GM18502 (cell line): ENCODE measurements around the gene CHST13.

Source experiments
- ATAC-seq: cut with Tn5 transposase; IDR thresholded peaks from one replicate; pipeline ENCODE4 v1.9.1; 2021; ENCODE audit warnings: mild to moderate bottlenecking; ENCODE audit not compliant: unreplicated experiment, poor library complexity

Gene CHST13

GRCh38 chr3:126523745-126524428, at the start of gene CHST13:
CHST13 (plus strand) TSS chr3:126524155; CDS start chr3:126524333, 178 bp downstream.
- no peak for ATAC-seq

- ATAC-seq, result peak; percentile 11
Measured at GRCh38 chr3:126474498-126475412, 49.2 kb upstream of the CHST13 start.

GRCh38 chr3:126475413-126476114, 48.4 kb upstream of the CHST13 start, which contains the start of gene ZXDC:
ZXDC (minus strand) TSS chr3:126475891; CDS start chr3:126475865, 26 bp downstream.
- ATAC-seq, result peak; percentile 77

GRCh38 chr3:126476166-126477060, 47.5 kb upstream of the CHST13 start:
- ATAC-seq, result peak; percentile 33

GRCh38 chr3:126477061-126477380, 46.9 kb upstream of the CHST13 start:
- no peak for ATAC-seq

- no peak for ATAC-seq
Measured at GRCh38 chr3:126478581-126479310, 45.2 kb upstream of the CHST13 start.

GRCh38 chr3:126479642-126480041, 44.3 kb upstream of the CHST13 start:
- no peak for ATAC-seq

- ATAC-seq, result no peak
Measured at GRCh38 chr3:126480206-126480605, 43.7 kb upstream of the CHST13 start.

GRCh38 chr3:126480861-126481260, 43.1 kb upstream of the CHST13 start:
- no peak for ATAC-seq

- no peak for ATAC-seq
Measured at GRCh38 chr3:126481808-126482502, 42.0 kb upstream of the CHST13 start.

- ATAC-seq, result no peak
Measured at GRCh38 chr3:126482503-126483255, 41.3 kb upstream of the CHST13 start.

- no peak for ATAC-seq
Measured at GRCh38 chr3:126483321-126483761, 40.6 kb upstream of the CHST13 start.

GRCh38 chr3:126484148-126484547, 39.8 kb upstream of the CHST13 start:
- ATAC-seq, result no peak

GRCh38 chr3:126484662-126485061, 39.3 kb upstream of the CHST13 start:
- no peak for ATAC-seq

- no peak for ATAC-seq
Measured at GRCh38 chr3:126485176-126485897, 38.6 kb upstream of the CHST13 start.

- ATAC-seq, result no peak
Measured at GRCh38 chr3:126485956-126486355, 38.0 kb upstream of the CHST13 start.

GRCh38 chr3:126486360-126486847, 37.6 kb upstream of the CHST13 start:
- ATAC-seq, result no peak
